Measurements from ENCODE around the gene ADAMTSL2. TPM values are rescaled to one million over a fixed set of nuclear protein-coding genes. Genes with fewer than 3 reads are reported as not detected.

The ADAMTSL2 gene
- polyA plus RNA-seq, 1 experiment, result not detected

DNA sequence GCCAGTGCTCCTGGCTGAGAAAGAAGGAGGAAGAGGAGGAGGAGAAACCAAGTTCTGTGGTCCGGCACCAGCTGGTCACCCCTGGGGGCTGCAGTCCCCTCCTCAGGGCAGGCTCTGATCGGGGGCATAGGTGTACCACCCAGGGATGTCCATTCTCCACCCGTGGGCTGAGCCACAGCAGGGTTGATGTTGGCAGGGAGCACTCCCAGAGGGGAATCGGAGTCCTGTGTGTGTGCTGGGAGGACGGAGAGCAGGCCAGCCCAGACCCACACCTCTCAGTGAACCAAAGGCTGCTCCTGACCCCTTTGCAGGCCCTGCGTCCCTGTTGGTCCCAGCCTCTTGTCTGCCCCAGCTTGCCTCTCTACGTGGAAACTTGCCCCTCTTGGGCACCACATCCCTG lies 4.6 kb upstream of the ADAMTSL2 start:
- no peak for DNase-seq (ENCODE audit: low read depth)
- TF ChIP-seq, protein P1, sequence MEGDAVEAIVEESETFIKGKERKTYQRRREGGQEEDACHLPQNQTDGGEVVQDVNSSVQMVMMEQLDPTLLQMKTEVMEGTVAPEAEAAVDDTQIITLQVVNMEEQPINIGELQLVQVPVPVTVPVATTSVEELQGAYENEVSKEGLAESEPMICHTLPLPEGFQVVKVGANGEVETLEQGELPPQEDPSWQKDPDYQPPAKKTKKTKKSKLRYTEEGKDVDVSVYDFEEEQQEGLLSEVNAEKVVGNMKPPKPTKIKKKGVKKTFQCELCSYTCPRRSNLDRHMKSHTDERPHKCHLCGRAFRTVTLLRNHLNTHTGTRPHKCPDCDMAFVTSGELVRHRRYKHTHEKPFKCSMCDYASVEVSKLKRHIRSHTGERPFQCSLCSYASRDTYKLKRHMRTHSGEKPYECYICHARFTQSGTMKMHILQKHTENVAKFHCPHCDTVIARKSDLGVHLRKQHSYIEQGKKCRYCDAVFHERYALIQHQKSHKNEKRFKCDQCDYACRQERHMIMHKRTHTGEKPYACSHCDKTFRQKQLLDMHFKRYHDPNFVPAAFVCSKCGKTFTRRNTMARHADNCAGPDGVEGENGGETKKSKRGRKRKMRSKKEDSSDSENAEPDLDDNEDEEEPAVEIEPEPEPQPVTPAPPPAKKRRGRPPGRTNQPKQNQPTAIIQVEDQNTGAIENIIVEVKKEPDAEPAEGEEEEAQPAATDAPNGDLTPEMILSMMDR (IDR thresholded peaks at IDR 0.05; ENCODE audit: insufficient read depth, low read depth, low read length), result no peak
- ChIA-PET CTCF (interaction anchor here (0.6 to 1.4 kb wide), 3 partner anchors 197 to 213 kb away, joined by 3 read pairs; no protein-coding TSS in a partner anchor), POLR2A (no interaction called here)
- H3K36me3 ChIP-seq (ENCODE audit: control insufficient read depth, insufficient read depth, low read length), result no peaks in the 10 kb centered on the region
- no peak overlapping the region for H3K4me3 ChIP-seq (ENCODE audit: low read depth, low read length)
- peaks cover 37% of the 10 kb centered on the region for H3K27me3 ChIP-seq (ENCODE audit: control insufficient read depth, insufficient read depth, low read length)

DNA sequence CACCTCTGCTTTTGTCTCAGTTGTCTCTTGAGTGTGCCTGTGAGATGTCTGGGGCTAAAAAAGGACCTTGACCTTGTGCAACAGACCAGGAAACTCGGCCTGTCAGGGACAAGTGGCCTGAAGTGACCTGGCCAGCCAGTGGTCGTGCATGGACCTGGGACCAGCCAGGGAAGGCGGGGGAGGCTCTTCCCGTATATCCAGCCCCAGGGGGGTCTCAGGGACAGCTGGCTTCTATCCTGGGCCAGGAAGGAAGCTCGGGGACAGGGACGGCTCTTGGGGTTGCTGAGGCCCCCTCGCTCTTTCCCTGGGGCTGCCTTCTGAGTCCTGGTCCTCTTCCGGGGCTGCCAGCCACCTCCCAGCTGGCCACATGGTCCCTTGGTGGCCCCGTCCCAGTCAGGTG lies 3.2 kb upstream of the ADAMTSL2 start:
- ChIA-PET POLR2A (no interaction called here), CTCF (interaction anchor here (1.1 to 3.6 kb wide), 3 partner anchors 192 to 196 kb away, joined by 3 to 33 read pairs (median 3); no protein-coding TSS in a partner anchor)
- H3K4me3 ChIP-seq (ENCODE audit: low read depth, low read length), result no peak overlapping the region
- no peaks in the 10 kb centered on the region for H3K36me3 ChIP-seq (ENCODE audit: control insufficient read depth, insufficient read depth, low read length)
- TF ChIP-seq, protein P1 (IDR thresholded peaks at IDR 0.05; ENCODE audit: insufficient read depth, low read depth, low read length), result no peak
- peaks cover 47% of the 10 kb centered on the region for H3K27me3 ChIP-seq (ENCODE audit: control insufficient read depth, insufficient read depth, low read length)
- no peak for DNase-seq (ENCODE audit: low read depth)

DNA sequence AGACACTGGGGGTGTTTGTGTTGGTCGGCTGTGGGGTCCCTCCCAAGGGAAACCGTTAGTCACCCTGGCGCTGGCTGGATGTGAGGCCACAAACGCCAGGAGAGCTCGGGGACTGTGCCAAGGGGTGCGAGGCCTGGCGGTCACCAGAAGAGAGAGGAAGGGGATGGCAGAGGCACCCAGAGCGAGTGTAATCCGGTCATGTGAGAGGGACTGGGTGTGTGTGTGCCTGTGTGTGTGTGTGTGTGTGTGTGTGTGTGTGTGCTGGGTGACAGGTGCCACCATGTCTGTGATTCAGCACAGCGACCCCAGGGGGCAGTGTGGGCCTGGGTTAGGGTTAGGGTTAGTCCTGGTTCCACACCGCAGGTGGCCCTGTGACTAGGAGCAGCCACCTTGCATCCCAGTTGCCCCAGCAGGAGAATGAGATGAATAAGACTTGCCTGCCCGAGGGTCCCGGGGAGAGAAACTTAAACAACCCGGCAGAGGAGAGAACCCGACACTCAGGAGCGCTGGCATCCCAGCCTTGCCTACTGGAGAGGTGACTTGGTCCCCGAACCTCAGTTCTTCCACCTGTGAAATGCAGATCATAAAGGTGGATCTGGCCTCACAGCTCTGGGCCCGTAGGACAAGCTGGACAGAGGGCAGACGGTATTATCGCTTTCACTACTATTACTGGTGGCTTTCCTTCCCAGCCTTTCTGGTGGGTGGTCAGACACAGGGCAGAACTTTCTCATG lies 1.4 kb upstream of the ADAMTSL2 start:
- CTCF ChIA-PET, result interaction anchor here (0.9 to 3.6 kb wide), 6 partner anchors 101 to 209 kb away, joined by 3 to 33 read pairs (median 8); no protein-coding TSS in a partner anchor
- TF ChIP-seq, protein P1 (IDR thresholded peaks at IDR 0.05; ENCODE audit: insufficient read depth, low read depth, low read length), result peak; percentile 64

DNA sequence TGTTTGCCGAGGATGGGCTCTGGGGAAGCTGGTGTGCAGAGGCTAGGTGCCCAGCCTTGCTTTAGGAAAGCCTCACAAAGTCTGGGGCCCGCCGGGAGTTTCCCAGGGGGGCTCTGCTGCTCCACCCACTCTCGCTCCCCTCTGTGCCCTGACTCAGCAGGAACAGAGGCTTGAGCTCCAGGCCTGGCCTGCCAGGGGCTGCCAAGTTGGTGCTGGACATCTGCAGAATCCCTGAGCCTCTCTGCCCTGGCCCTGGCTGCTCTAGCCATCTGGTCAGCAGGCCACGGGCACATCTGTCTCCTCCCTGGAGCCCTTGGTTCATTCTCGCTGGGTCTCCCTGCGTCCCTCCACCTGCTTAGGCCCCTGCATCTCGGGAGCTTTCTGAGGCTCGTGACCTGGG lies 647 bp upstream of the ADAMTSL2 start:
- ChIA-PET CTCF (interaction anchor here (0.9 to 3.6 kb wide), 6 partner anchors 100 to 209 kb away, joined by 3 to 33 read pairs (median 8); no protein-coding TSS in a partner anchor), POLR2A (no interaction called here)
- H3K36me3 ChIP-seq (ENCODE audit: control insufficient read depth, insufficient read depth, low read length), result no peaks in the 10 kb centered on the region
- peaks cover 31% of the 10 kb centered on the region for H3K27me3 ChIP-seq (ENCODE audit: control insufficient read depth, insufficient read depth, low read length)
- DNase-seq (ENCODE audit: low read depth), result no peak
- no peak overlapping the region for H3K4me3 ChIP-seq (ENCODE audit: low read depth, low read length)
- TF ChIP-seq, protein P1 (IDR thresholded peaks at IDR 0.05; ENCODE audit: insufficient read depth, low read depth, low read length), result no peak

More for the DNA sequence above, 1.4 kb upstream of the ADAMTSL2 start:
- no peak for DNase-seq (ENCODE audit: low read depth)
- H3K4me3 ChIP-seq (ENCODE audit: low read depth, low read length), result no peak overlapping the region
- peaks cover 39% of the 10 kb centered on the region for H3K27me3 ChIP-seq (ENCODE audit: control insufficient read depth, insufficient read depth, low read length)
- no peaks in the 10 kb centered on the region for H3K36me3 ChIP-seq (ENCODE audit: control insufficient read depth, insufficient read depth, low read length)
- POLR2A ChIA-PET, result no interaction called here

DNA sequence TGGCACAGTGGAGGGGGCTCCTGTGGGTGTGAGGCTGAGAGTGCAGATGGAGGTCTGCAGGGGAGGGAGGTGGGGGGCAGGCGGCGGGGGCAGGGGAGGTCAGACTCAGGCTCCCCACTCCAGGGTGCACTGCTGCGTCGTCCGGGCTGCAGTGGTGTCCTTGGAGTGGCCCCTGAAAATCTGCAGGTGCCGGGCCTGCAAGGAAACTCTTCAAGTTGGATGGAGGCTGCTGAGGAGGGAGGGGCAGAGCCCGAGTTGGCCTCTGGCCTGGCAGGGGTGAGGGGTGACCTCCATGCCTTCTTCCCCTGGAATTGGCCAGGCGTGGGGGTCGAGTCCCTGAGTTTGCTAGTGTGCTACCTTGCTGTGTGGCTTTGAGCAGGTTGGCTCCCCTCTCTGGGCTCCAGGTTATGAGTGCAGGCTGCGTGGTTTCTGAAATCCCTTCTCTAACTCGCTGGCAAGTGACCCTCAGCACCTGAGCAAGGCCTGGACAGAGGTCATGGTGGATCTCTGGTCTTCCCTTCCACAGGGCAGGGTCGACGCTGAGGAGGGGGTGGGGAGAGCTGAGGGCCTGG lies 888 bp downstream of the ADAMTSL2 start:
- peaks cover 31% of the 10 kb centered on the region for H3K27me3 ChIP-seq (ENCODE audit: control insufficient read depth, insufficient read depth, low read length)
- no peak for DNase-seq (ENCODE audit: low read depth)
- CTCF ChIA-PET, result no interaction called here
- no peaks in the 10 kb centered on the region for H3K36me3 ChIP-seq (ENCODE audit: control insufficient read depth, insufficient read depth, low read length)
- H3K4me3 ChIP-seq (ENCODE audit: low read depth, low read length), result no peak overlapping the region
- POLR2A ChIA-PET, result no interaction called here
- TF ChIP-seq, protein P1 (IDR thresholded peaks at IDR 0.05; ENCODE audit: insufficient read depth, low read depth, low read length), result no peak

Data from BJ (cell line).